Epithelial cell of esophagus (primary cell): Measurements from ENCODE around the gene TGFBR2.

Experiments
- DNase-seq: peaks from one replicate; pipeline ENCODE4 v3.0.0; 2010; ENCODE audit warnings: low read depth
- H3K4me3 ChIP-seq: 2 replicates; pipeline ENCODE4 v1.5.1; 2011; ENCODE audit warnings: mild to moderate bottlenecking, low read length, control low read depth
- TF ChIP-seq, protein P1 (sequence below): IDR thresholded peaks from 2 replicates; pipeline ENCODE4 v1.5.1; 2011; ENCODE audit warnings: low read depth, mild to moderate bottlenecking, low read length, control low read depth, inconsistent platforms; ENCODE audit not compliant: insufficient read depth; ENCODE audit errors: missing control alignments

Gene TGFBR2

DNA sequence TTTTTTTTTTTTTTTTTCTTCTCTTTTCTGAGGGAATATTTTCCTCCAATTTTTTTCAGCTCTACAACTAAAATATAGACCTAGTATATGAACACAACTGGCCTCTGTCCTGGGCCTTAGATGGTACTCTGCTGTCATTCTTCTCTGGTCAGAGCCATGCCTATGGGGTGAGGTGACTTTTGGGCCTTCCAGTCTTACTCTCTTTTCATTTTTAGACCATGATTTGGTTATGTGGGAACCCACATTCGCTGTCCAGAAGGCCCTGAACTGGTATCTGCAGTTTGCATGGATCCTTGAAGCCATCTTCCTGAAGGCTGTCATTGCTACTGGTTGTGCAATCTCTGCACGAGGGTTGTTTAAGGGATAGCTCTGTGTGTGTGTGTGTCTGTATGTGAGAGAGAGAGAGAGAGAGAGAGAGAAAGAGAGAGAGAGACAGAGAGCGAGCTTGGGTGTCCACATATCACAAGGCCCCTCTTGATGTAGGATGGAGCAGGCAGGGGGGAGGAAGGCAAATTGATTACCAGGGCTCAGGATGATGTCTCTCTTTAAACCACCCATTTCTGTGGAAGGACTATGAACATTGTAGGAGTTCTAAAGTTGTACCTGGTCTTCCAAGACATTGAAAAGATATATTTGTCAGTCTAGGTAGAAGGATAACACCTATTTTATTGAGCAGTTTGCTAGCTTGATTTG is 6.9 kb downstream of the TGFBR2 start:
- H3K4me3 ChIP-seq = no peak overlapping the region
- DNase-seq = no peak
- TF ChIP-seq, protein P1, sequence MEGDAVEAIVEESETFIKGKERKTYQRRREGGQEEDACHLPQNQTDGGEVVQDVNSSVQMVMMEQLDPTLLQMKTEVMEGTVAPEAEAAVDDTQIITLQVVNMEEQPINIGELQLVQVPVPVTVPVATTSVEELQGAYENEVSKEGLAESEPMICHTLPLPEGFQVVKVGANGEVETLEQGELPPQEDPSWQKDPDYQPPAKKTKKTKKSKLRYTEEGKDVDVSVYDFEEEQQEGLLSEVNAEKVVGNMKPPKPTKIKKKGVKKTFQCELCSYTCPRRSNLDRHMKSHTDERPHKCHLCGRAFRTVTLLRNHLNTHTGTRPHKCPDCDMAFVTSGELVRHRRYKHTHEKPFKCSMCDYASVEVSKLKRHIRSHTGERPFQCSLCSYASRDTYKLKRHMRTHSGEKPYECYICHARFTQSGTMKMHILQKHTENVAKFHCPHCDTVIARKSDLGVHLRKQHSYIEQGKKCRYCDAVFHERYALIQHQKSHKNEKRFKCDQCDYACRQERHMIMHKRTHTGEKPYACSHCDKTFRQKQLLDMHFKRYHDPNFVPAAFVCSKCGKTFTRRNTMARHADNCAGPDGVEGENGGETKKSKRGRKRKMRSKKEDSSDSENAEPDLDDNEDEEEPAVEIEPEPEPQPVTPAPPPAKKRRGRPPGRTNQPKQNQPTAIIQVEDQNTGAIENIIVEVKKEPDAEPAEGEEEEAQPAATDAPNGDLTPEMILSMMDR = no peak

DNA sequence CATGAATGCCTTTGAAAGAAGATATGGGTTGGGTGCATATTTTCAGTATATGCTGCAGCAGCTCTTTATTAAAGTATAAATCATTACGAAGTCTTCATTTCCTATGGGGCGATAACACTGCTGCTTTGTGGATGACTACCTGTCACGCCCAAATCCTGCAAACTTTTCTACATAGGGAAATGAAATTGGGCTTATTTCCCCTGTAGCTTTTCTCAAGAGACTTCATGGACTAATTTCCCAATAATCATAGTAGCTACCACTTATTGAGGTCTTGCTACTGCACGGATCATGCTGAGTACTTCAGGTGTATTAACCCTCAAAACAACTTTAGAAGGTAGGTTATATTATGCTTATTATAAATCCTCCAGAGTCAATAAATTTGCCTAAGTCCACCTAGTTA is 8.0 kb downstream of the TGFBR2 start:
- no peak for DNase-seq
- no peak overlapping the region for H3K4me3 ChIP-seq
- TF ChIP-seq, protein P1 = no peak

DNA sequence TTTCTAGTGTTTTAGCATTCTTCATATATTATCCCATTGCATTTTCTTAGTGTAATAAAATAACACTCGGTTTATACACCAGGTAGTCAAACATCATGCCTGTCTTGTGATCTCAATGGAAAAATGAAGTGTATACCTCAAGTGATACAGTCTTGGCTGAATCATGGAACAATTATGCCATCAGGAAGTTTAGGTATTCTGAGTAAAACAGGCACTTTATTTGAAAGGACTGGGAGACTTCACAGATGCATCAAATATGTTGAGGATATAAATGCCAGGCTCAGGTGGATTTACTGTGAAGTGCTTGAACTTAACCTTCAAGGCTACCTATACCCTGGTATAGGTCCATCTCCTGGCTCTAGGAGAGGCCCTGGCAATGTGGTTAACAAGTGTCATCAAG is 8.5 kb downstream of the TGFBR2 start:
- H3K4me3 ChIP-seq = no peak overlapping the region
- TF ChIP-seq, protein P1 = no peak
- DNase-seq = peak; percentile 69

DNA sequence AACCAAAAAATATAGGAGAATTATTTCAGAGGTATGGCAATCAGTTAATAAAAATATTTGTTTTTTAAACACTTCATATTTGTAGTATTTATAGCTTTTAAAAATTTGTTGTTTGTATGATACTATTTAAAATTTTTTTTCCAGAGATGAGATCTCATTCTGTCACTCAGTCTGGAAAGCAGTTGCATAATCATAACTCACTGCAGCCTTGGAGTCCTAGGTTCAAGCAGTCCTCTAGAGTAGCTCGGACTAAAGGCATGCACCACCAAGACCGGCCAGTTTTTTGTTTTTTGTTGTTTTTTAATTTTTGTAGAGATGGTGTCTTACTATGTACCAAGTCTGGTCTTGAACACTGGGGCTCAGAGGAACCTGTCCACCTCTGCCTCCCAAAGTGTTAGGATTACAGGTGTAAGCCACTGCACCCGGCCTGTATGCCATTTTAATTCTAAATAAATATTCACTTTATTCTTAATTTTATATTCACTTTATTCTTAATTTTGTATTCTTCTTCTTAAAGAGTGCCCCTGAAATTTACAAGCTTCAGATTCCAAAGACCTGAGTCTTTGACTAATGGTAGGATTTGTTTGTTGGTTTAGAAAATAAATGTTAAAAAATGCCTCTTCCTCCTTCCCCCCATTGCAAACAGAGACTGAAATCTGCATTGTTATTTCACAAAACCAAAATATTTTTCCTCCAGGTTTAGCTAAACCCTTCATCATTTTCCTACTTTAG is 9.4 kb downstream of the TGFBR2 start:
- TF ChIP-seq, protein P1 = no peak
- H3K4me3 ChIP-seq = no peak overlapping the region
- DNase-seq = no peak

DNA sequence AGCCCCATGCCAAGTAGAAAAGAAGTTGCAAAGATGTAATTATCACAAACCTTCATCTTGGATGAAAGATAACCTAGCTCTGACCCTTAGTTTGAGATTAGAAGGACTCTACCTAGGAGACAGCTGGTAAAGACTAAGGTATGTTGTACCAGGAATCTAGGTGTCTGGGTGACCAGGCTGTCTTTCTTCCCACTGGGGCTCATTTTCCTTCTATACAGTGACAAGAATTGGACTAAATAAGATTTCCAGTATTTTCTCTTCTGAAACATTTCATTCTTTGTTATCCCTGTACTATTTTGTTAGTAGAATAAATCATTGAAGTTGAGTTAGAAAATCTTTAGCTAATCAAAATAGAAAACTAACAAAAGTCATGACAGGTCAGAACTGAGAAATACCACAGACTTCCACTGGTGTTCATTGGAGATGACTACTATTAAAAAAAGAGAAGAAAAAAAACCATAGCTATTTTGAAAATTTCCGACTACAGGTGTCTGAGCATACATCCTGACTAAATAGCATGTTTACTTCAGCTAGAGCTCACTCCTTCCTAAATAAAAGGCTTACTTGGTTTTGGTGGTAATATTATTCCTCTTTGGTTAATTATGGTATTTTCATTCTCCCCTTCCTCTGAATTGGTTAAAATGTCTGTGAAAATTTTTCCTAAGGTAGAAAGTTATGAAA is 10.1 kb downstream of the TGFBR2 start:
- TF ChIP-seq, protein P1 = no peak
- DNase-seq = no peak
- no peak overlapping the region for H3K4me3 ChIP-seq

DNA sequence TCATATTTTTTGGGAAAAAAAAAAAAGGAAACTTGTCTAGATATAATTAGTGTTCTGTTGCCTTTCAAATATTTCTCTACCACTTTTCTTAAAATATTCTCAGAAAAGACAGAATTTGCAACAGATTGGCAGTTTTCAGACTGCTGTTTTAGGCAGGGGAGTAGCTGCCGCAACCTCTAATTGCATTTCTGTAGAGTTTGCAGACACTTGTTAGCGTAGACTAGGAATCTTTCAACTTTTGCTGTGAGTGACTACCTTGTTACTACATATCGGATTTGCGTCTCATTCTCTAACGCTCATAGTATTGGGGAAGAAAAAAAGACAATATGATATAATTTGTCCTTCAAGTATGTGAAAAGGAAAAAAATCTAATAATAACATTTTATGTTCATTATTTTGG is 10.7 kb downstream of the TGFBR2 start:
- TF ChIP-seq, protein P1 = no peak
- no peak for DNase-seq
- H3K4me3 ChIP-seq = no peak overlapping the region
